Measurements from ENCODE around the gene ARMC7.

- TF ChIP-seq, protein P1, sequence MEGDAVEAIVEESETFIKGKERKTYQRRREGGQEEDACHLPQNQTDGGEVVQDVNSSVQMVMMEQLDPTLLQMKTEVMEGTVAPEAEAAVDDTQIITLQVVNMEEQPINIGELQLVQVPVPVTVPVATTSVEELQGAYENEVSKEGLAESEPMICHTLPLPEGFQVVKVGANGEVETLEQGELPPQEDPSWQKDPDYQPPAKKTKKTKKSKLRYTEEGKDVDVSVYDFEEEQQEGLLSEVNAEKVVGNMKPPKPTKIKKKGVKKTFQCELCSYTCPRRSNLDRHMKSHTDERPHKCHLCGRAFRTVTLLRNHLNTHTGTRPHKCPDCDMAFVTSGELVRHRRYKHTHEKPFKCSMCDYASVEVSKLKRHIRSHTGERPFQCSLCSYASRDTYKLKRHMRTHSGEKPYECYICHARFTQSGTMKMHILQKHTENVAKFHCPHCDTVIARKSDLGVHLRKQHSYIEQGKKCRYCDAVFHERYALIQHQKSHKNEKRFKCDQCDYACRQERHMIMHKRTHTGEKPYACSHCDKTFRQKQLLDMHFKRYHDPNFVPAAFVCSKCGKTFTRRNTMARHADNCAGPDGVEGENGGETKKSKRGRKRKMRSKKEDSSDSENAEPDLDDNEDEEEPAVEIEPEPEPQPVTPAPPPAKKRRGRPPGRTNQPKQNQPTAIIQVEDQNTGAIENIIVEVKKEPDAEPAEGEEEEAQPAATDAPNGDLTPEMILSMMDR (IDR thresholded peaks at IDR 0.05), result no peak
- TF ChIP-seq POLR2AphosphoS5 (IDR thresholded peaks at IDR 0.05), result no peak
Measured at GRCh38 chr17:75073618-75074047, 36.1 kb upstream of the ARMC7 start.

Data from esophagus muscularis mucosa (tissue), 3 donors.